H1 (cell line): ENCODE data around the gene ZNF8. TPM values are rescaled to one million over a fixed set of nuclear protein-coding genes. Genes with fewer than 3 reads are reported as not detected.
A peak's percentile ranks its signal among the peaks of the same experiment; 100 is the strongest.

Experiments used
- CTCF ChIA-PET: fragments of 300-600 bp; sonication (Branson Sonifier 250); formaldehyde crosslinking; loops from one replicate; lab custom pipeline; 2021; ENCODE audit not compliant: partially characterized antibody; lab: Charles Lee
- POLR2A ChIA-PET: fragments of 300-600 bp; sonication (Branson Sonifier 250); formaldehyde crosslinking; loops from one replicate; lab custom pipeline; 2021; ENCODE audit warnings: inconsistent platforms; ENCODE audit not compliant: partially characterized antibody; lab: Charles Lee
- DNase-seq, 2 experiments: peaks; one replicate each; pipeline versions ENCODE4 v3.0.0 to v3.0.0-alpha.2; 2010 to 2022; ENCODE audit warnings: low spot score in 2 of 2, low read depth in 1 of 2, mixed read lengths in 1 of 2
- FAIRE-seq: peaks from 2 replicates; lab custom pipeline; 2011; peaks lifted over from hg19 to GRCh38; lab: Jason Lieb, UNC
- H2AFZ ChIP-seq: 2 replicates; pipeline ENCODE4 v1.8.1; 2012; ENCODE audit warnings: low read length, inconsistent platforms
- H2AK5ac ChIP-seq: 2 replicates; pipeline ENCODE4 v1.6.1; 2013; ENCODE audit warnings: low read depth, low read length
- H2BK120ac ChIP-seq: replicated peaks from 2 replicates; pipeline ENCODE3; 2013; ENCODE audit warnings: low read depth, low read length, inconsistent platforms
- H2BK12ac ChIP-seq: 2 replicates; pipeline ENCODE4 v1.6.1; 2013; ENCODE audit warnings: low read depth, low read length
- H2BK15ac ChIP-seq: 2 replicates; pipeline ENCODE4 v1.6.1; 2013; ENCODE audit warnings: low read length
- H2BK20ac ChIP-seq: 2 replicates; pipeline ENCODE4 v1.6.1; 2013; ENCODE audit warnings: low read length
- H2BK5ac ChIP-seq: 2 replicates; pipeline ENCODE4 v1.6.1; 2013; ENCODE audit warnings: low read depth, low read length
- H3K14ac ChIP-seq: 2 replicates; pipeline ENCODE4 v1.6.1; 2013; ENCODE audit warnings: inconsistent platforms; ENCODE audit not compliant: insufficient read length
- H3K18ac ChIP-seq: 2 replicates; pipeline ENCODE4 v1.6.1; 2013; ENCODE audit warnings: low read length; ENCODE audit errors: extremely low read depth
- H3K23ac ChIP-seq: 2 replicates; pipeline ENCODE4 v1.6.1; 2013; ENCODE audit warnings: inconsistent platforms; ENCODE audit not compliant: insufficient read length
- H3K23me2 ChIP-seq: 2 replicates; pipeline ENCODE4 v1.6.1; 2013; ENCODE audit warnings: low read depth, low read length
- H3K27ac ChIP-seq: 2 replicates; pipeline ENCODE4 v1.6.1; 2011; ENCODE audit warnings: low read depth, low read length, inconsistent platforms
- H3K27me3 ChIP-seq, 4 experiments: replicated peaks in 1 of 4; 1 replicate in 1 of 4; 2 replicates in 3 of 4; pipeline versions ENCODE4 v1.6.1 to v1.8.1; 2011 to 2013; ENCODE audit warnings: low read length in 3 of 4, mild to moderate bottlenecking in 3 of 4, inconsistent platforms in 2 of 4, mixed read lengths in 2 of 4, moderate library complexity in 1 of 4; ENCODE audit not compliant: control insufficient read depth in 3 of 4, insufficient read depth in 3 of 4; ENCODE audit errors: extremely low read depth in 1 of 4
- H3K36me3 ChIP-seq, 4 experiments: 2 replicates each; pipeline versions ENCODE4 v1.6.1 to v1.8.1; 2011 to 2013; ENCODE audit warnings: mild to moderate bottlenecking in 4 of 4, low read length in 3 of 4, moderate library complexity in 2 of 4, control low read depth in 1 of 4, inconsistent platforms in 1 of 4; ENCODE audit not compliant: insufficient read depth in 4 of 4, control insufficient read depth in 2 of 4
- H3K4ac ChIP-seq: replicated peaks from 2 replicates; pipeline ENCODE3; 2013; ENCODE audit warnings: low read length, low read depth, mixed read lengths, inconsistent platforms; ENCODE audit not compliant: insufficient read length
- H3K4me1 ChIP-seq, 4 experiments: replicated peaks in 1 of 4; 1 replicate in 1 of 4; 2 replicates in 3 of 4; pipeline versions ENCODE4 v1.6.1 to v1.8.1; 2011 to 2013; ENCODE audit warnings: low read length in 3 of 4, inconsistent platforms in 2 of 4, mixed read lengths in 1 of 4; ENCODE audit not compliant: insufficient read depth in 4 of 4, control insufficient read depth in 3 of 4
- H3K4me2 ChIP-seq, 2 experiments: 2 replicates each; pipeline versions ENCODE4 v1.6.1 to v1.8.1; 2011 to 2013; ENCODE audit warnings: low read depth in 2 of 2, low read length in 2 of 2, control low read depth in 1 of 2, inconsistent platforms in 1 of 2, mild to moderate bottlenecking in 1 of 2; ENCODE audit not compliant: insufficient read depth in 1 of 2
- H3K4me3 ChIP-seq, 4 experiments: fragments of 200-600, 300-600 bp in 1 of 4; sonication (generic), shearing (Covaris generic), sonication (Bioruptor Twin) in 1 of 4; 2 replicates each; pipeline versions ENCODE4 v1.5.1 to v1.8.1; 2011 to 2016; ENCODE audit warnings: low read length in 4 of 4, low read depth in 3 of 4, control low read depth in 2 of 4, inconsistent platforms in 2 of 4, mild to moderate bottlenecking in 2 of 4, mixed read lengths in 1 of 4, moderate library complexity in 1 of 4; ENCODE audit not compliant: insufficient read depth in 2 of 4; ENCODE audit errors: extremely low read depth in 1 of 4
- H3K56ac ChIP-seq: replicated peaks from 2 replicates; pipeline ENCODE3; 2013; ENCODE audit warnings: low read depth, mild to moderate bottlenecking, mixed read lengths, low read length, inconsistent platforms; ENCODE audit not compliant: insufficient read length
- H3K79me1 ChIP-seq: 2 replicates; pipeline ENCODE4 v1.6.1; 2013; ENCODE audit warnings: low read depth, low read length, control low read depth
- H3K79me2 ChIP-seq, 2 experiments: 2 replicates each; pipeline versions ENCODE4 v1.6.1 to v1.8.1; 2012 to 2013; ENCODE audit warnings: low read length in 2 of 2, mild to moderate bottlenecking in 2 of 2, inconsistent platforms in 1 of 2; ENCODE audit not compliant: insufficient read depth in 2 of 2, control insufficient read depth in 1 of 2
- H3K9ac ChIP-seq, 4 experiments: replicated peaks in 1 of 4; 1 replicate in 1 of 4; 2 replicates in 3 of 4; pipeline versions ENCODE4 v1.6.1 to v1.8.1; 2011 to 2013; ENCODE audit warnings: low read depth in 3 of 4, low read length in 3 of 4, control low read depth in 2 of 4, mild to moderate bottlenecking in 2 of 4, moderate library complexity in 2 of 4, inconsistent platforms in 1 of 4; ENCODE audit errors: extremely low read depth in 1 of 4
- H3K9me3 ChIP-seq, 2 experiments: 2 replicates each; pipeline versions ENCODE4 v1.6.1 to v1.8.1; 2012 to 2013; ENCODE audit warnings: mild to moderate bottlenecking in 2 of 2, moderate library complexity in 2 of 2, control low read depth in 1 of 2, inconsistent platforms in 1 of 2, low read depth in 1 of 2, low read length in 1 of 2, mixed read lengths in 1 of 2; ENCODE audit not compliant: insufficient read depth in 2 of 2
- H4K20me1 ChIP-seq, 2 experiments: replicated peaks in 1 of 2; 2 replicates each; pipeline versions ENCODE3 to v1.8.1; 2011 to 2013; ENCODE audit warnings: inconsistent platforms in 2 of 2, low read length in 2 of 2, mild to moderate bottlenecking in 1 of 2; ENCODE audit not compliant: insufficient read depth in 2 of 2, control insufficient read depth in 1 of 2
- H4K5ac ChIP-seq: 2 replicates; pipeline ENCODE4 v1.6.1; 2013; ENCODE audit warnings: low read length, low read depth, mixed read lengths, inconsistent platforms; ENCODE audit not compliant: insufficient read length
- H4K8ac ChIP-seq: 2 replicates; pipeline ENCODE4 v1.8.0; 2013; ENCODE audit warnings: mild to moderate bottlenecking, moderate library complexity, low read length, inconsistent platforms; ENCODE audit not compliant: insufficient read depth; ENCODE audit errors: extremely low read depth
- H4K91ac ChIP-seq: replicated peaks from 2 replicates; pipeline ENCODE3; 2013; ENCODE audit warnings: low read length, mixed read lengths, inconsistent platforms; ENCODE audit not compliant: insufficient read length
- BCL11A ChIP-seq, 2 experiments: IDR thresholded peaks; one replicate each; pipeline ENCODE4 v1.6.1; 2011; ENCODE audit warnings: low read depth in 2 of 2, low read length in 2 of 2, mild to moderate bottlenecking in 2 of 2
- CEBPB ChIP-seq: IDR thresholded peaks from 2 replicates; pipeline ENCODE4 v1.6.1; 2012; ENCODE audit warnings: low read depth, low read length
- EZH2 ChIP-seq: fragments of 200-600 bp; sonication (generic); IDR thresholded peaks from 2 replicates; pipeline ENCODE4 v1.7.1; 2012; ENCODE audit warnings: low read depth, mild to moderate bottlenecking, moderate library complexity, low read length, inconsistent platforms; ENCODE audit not compliant: severe bottlenecking
- KDM4A ChIP-seq: IDR thresholded peaks from one replicate; pipeline ENCODE4 v1.7.1; 2012; ENCODE audit warnings: low read depth, mild to moderate bottlenecking, moderate library complexity, low read length, inconsistent platforms; ENCODE audit not compliant: severe bottlenecking
- NRF1 ChIP-seq: IDR thresholded peaks from 2 replicates; pipeline ENCODE4 v1.6.1; 2011; ENCODE audit warnings: mild to moderate bottlenecking, low read depth, low read length, improper control_type of control experiment
- RNF2 ChIP-seq: fragments of 200-900, 300-1000 bp; sonication (generic); IDR thresholded peaks from 2 replicates; pipeline ENCODE4 v1.7.1; 2016; ENCODE audit warnings: borderline replicate concordance, low read depth, mild to moderate bottlenecking, antibody characterized with exemption, low read length; ENCODE audit not compliant: poor library complexity, severe bottlenecking; ENCODE audit errors: missing control alignments
- SAP30 ChIP-seq: fragments of 300-600 bp; sonication (generic); IDR thresholded peaks from 2 replicates; pipeline ENCODE4 v1.7.1; 2012; ENCODE audit warnings: low read length, moderate library complexity, mild to moderate bottlenecking, inconsistent platforms; ENCODE audit not compliant: insufficient read depth, insufficient replicate concordance
- SIRT6 ChIP-seq: IDR thresholded peaks from one replicate; pipeline ENCODE4 v1.7.1; 2012; ENCODE audit warnings: low read length, inconsistent platforms
- SIX5 ChIP-seq: IDR thresholded peaks from 2 replicates; pipeline ENCODE4 v1.6.1; 2011; ENCODE audit warnings: mild to moderate bottlenecking, low read depth, low read length
- TAF1 ChIP-seq: IDR thresholded peaks from 2 replicates; pipeline ENCODE4 v1.6.1; 2011; ENCODE audit warnings: mild to moderate bottlenecking, low read depth, low read length
- WGBS, 2 experiments: shearing (Covaris generic) in 1 of 2; methylation state at CpG; one replicate each; pipeline versions ENCODE4 v1.1.6 to v1.1.7; 2013 to 2015; ENCODE audit warnings: low lambda C conversion rate in 2 of 2, mixed read lengths in 2 of 2, inconsistent platforms in 1 of 2, low coverage in 1 of 2, missing lambda C conversion rate in 1 of 2; ENCODE audit not compliant: insufficient replicate concordance in 2 of 2, insufficient coverage in 1 of 2, insufficient read length in 1 of 2; ENCODE audit errors: extremely low coverage in 1 of 2, missing lambda C conversion rate in 1 of 2; 5-methylcytosine and 5-hydroxymethylcytosine counted together
- polyA plus RNA-seq, 7 experiments: library from polyadenylated mRNA; depleted of rRNA in 3 of 7; stranded (reverse) in 5 of 7; unstranded in 2 of 7; fragments of >200 nt in 5 of 7; fragments of 200-250 nt in 2 of 7; gene quantifications; 1 replicate in 5 of 7; 2 replicates in 1 of 7; 4 replicates in 1 of 7; pipeline versions ENCODE4 v1.2.1 to v1.2.3, GENCODE V29; 2011 to 2013; ENCODE audit warnings: missing spikeins in 2 of 7, mixed read lengths in 2 of 7
- total RNA-seq: library from RNA; stranded (reverse); fragmentation: NEBNext Ultra II Directional; extraction: Animal tissue kit (Norgen Biotek cat#: 25700); gene quantifications from 2 replicates; pipeline ENCODE4 v1.2.1, GENCODE V29; 2021

The ZNF8 gene
- total and polyA plus RNA-seq, 2 of the 8 experiments (the other 6 are each of a cell fraction or from before 2014, with no cell fraction given): 9.2 to 21.5 TPM

DNA sequence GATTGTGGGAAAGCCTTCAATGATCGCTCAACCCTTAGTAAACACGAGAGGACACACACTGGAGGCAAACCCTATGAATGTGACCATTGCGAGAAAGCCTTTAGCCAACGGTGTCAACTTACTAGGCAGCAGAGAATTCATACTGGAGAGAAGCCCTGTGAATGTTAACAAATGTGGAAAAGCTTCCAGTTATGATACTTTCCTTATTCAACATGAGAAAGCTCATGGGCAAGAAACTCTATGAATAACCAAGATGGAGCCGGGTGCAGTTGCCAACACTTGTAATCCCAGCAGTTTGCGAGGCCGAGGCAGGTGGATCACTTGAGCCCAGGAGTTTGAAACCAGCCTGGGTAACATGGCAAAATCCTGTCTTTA is 15.8 kb upstream of the ZNF8 start:
- Histone ChIP-seq H3K14ac (no peak overlapping the region), H3K36me3 (peaks cover 19 to 86% (median 63%) of the 10 kb centered on the region in 4 experiments; a peak in 7 of 8 replicates)

More for the DNA sequence above, 15.8 kb upstream of the ZNF8 start:
- Histone ChIP-seq H2BK120ac (no peak overlapping the region), H3K23me2 (no peaks in the 10 kb centered on the region), H3K4ac (no peak overlapping the region), H3K79me1 (no peaks in the 10 kb centered on the region), H2AFZ (no peak overlapping the region), H3K4me2 (no peak overlapping the region), H2BK5ac (no peak overlapping the region), H4K91ac (no peak overlapping the region), H2AK5ac (no peak overlapping the region), H3K56ac (no peak overlapping the region), H4K8ac (no peak overlapping the region), H2BK20ac (no peak overlapping the region), H3K27me3 (no peaks in the 10 kb centered on the region), H3K27ac (no peak overlapping the region), H3K4me3 (peak overlapping the region in 3 of 4 experiments; percentile 10 to 36 (median 19); a peak in 3 of 8 replicates), H3K9me3 (peaks cover 86 to 99% of the 10 kb centered on the region in 2 experiments), H3K79me2 (no peaks in the 10 kb centered on the region), H4K5ac (no peak overlapping the region), H3K4me1 (no peaks in the 10 kb centered on the region), H2BK15ac (no peak overlapping the region), H3K18ac (no peak overlapping the region), H2BK12ac (no peak overlapping the region), H4K20me1 (no peaks in the 10 kb centered on the region), H3K9ac (no peak overlapping the region), H3K23ac (no peak overlapping the region)
- ChIA-PET POLR2A (interaction anchor here (1.0 to 12.7 kb wide), 9 partner anchors 10 to 76 kb away, joined by 3 to 152 read pairs (median 22); partner anchors contain the start of genes ZNF544 and ZNF8), CTCF (interaction anchor here (1.1 kb wide), 1 partner anchor 99 kb away, joined by 3 read pairs; no protein-coding TSS in a partner anchor)
- DNase-seq: no peak
- FAIRE-seq: no peak
- TF ChIP-seq CEBPB (no peak), RNF2 (no peak), TAF1 (no peak), KDM4A (no peak), SAP30 (no peak), EZH2 (no peak), NRF1 (no peak), BCL11A (IDR thresholded peaks at IDR 0.05; ENCODE audit: low read depth in 2 of 2, low read length in 2 of 2) (no peak), SIRT6 (no peak), SIX5 (no peak)
- 98% methylated on average over 7 of the region's 7 CpGs; no CpG with 5 or more reads in 1 of the 2 experiments for WGBS, 2 experiments
